Effector memory CD4-positive, alpha-beta T cell (primary cell): ENCODE results near the gene RAP1GAP.

Experiments used
- DNase-seq, 3 donors: peaks; one replicate each; pipeline ENCODE4 v3.0.0-alpha.2; 2020
- H3K27ac ChIP-seq: 2 replicates; pipeline ENCODE4 v1.7.0; 2013; ENCODE audit warnings: mild to moderate bottlenecking, low read length, moderate library complexity; ENCODE audit not compliant: insufficient read depth, poor library complexity, severe bottlenecking
- H3K27me3 ChIP-seq: replicated peaks from 2 replicates; pipeline ENCODE4 v1.7.0; 2013; ENCODE audit warnings: mild to moderate bottlenecking, low read length; ENCODE audit not compliant: insufficient read depth, control insufficient read depth, poor library complexity, severe bottlenecking
- H3K36me3 ChIP-seq: 2 replicates; pipeline ENCODE4 v1.7.0; 2013; ENCODE audit warnings: mild to moderate bottlenecking, low read length, moderate library complexity; ENCODE audit not compliant: control insufficient read depth, insufficient read depth
- H3K4me1 ChIP-seq: 2 replicates; pipeline ENCODE4 v1.7.0; 2013; ENCODE audit warnings: low read length, mild to moderate bottlenecking; ENCODE audit not compliant: control insufficient read depth, insufficient read depth, poor library complexity, severe bottlenecking
- H3K4me3 ChIP-seq: 2 replicates; pipeline ENCODE4 v1.7.0; 2013; ENCODE audit warnings: low read length, low read depth, mild to moderate bottlenecking; ENCODE audit not compliant: insufficient read depth, poor library complexity, severe bottlenecking
- H3K9me3 ChIP-seq: 2 replicates; pipeline ENCODE4 v1.7.0; 2013; ENCODE audit warnings: mild to moderate bottlenecking, low read length, moderate library complexity; ENCODE audit not compliant: control insufficient read depth

Gene RAP1GAP

GRCh38 chr1:21652937-21653743 is 16.0 kb downstream of the RAP1GAP start:
- DNase-seq: no peak
- H3K4me3 ChIP-seq: no peak overlapping the region
- H3K27me3 ChIP-seq: no peaks in the 10 kb centered on the region
- no peaks in the 10 kb centered on the region for H3K36me3 ChIP-seq
- no peaks in the 10 kb centered on the region for H3K9me3 ChIP-seq
- peaks cover 12% of the 10 kb centered on the region for H3K4me1 ChIP-seq
- no peak overlapping the region for H3K27ac ChIP-seq

GRCh38 chr1:21652101-21652936 is 16.8 kb downstream of the RAP1GAP start:
- Histone ChIP-seq H3K36me3 (no peaks in the 10 kb centered on the region), H3K27ac (no peak overlapping the region), H3K4me1 (peaks cover 12% of the 10 kb centered on the region), H3K9me3 (no peaks in the 10 kb centered on the region), H3K27me3 (no peaks in the 10 kb centered on the region), H3K4me3 (no peak overlapping the region)
- DNase-seq: no peak

GRCh38 chr1:21651214-21652042 is 17.7 kb downstream of the RAP1GAP start:
- H3K4me1 ChIP-seq: peaks cover 12% of the 10 kb centered on the region
- no peaks in the 10 kb centered on the region for H3K36me3 ChIP-seq
- H3K9me3 ChIP-seq: no peaks in the 10 kb centered on the region
- DNase-seq: peak; percentile 14 to 28 (median 18)
- no peaks in the 10 kb centered on the region for H3K27me3 ChIP-seq
- no peak overlapping the region for H3K27ac ChIP-seq
- peak overlapping the region; percentile 54 for H3K4me3 ChIP-seq

- Histone ChIP-seq H3K27ac (no peak overlapping the region), H3K4me3 (no peak overlapping the region), H3K9me3 (no peaks in the 10 kb centered on the region), H3K27me3 (no peaks in the 10 kb centered on the region), H3K36me3 (no peaks in the 10 kb centered on the region), H3K4me1 (peaks cover 12% of the 10 kb centered on the region)
- no peak for DNase-seq
These were observed 18.8 kb downstream of the RAP1GAP start for GRCh38 chr1:21650400-21650799.

- Histone ChIP-seq H3K36me3 (no peaks in the 10 kb centered on the region), H3K4me1 (peaks cover 12% of the 10 kb centered on the region), H3K9me3 (no peaks in the 10 kb centered on the region), H3K4me3 (no peak overlapping the region), H3K27me3 (no peaks in the 10 kb centered on the region), H3K27ac (no peak overlapping the region)
- DNase-seq: no peak
These were observed 19.8 kb downstream of the RAP1GAP start for GRCh38 chr1:21649315-21649714.

- Histone ChIP-seq H3K27ac (no peak overlapping the region), H3K9me3 (no peaks in the 10 kb centered on the region), H3K4me3 (no peak overlapping the region), H3K4me1 (peaks cover 12% of the 10 kb centered on the region), H3K36me3 (no peaks in the 10 kb centered on the region), H3K27me3 (no peaks in the 10 kb centered on the region)
- DNase-seq: no peak
These were observed 20.4 kb downstream of the RAP1GAP start for GRCh38 chr1:21648791-21649190.

GRCh38 chr1:21648352-21648730 is 20.8 kb downstream of the RAP1GAP start:
- H3K9me3 ChIP-seq: no peaks in the 10 kb centered on the region
- no peaks in the 10 kb centered on the region for H3K36me3 ChIP-seq
- no peaks in the 10 kb centered on the region for H3K27me3 ChIP-seq
- H3K4me1 ChIP-seq: peaks cover 12% of the 10 kb centered on the region
- DNase-seq: no peak
- no peak overlapping the region for H3K27ac ChIP-seq
- no peak overlapping the region for H3K4me3 ChIP-seq

GRCh38 chr1:21647431-21648351 is 21.5 kb downstream of the RAP1GAP start:
- H3K4me3 ChIP-seq: no peak overlapping the region
- peaks cover 12% of the 10 kb centered on the region for H3K4me1 ChIP-seq
- H3K27me3 ChIP-seq: no peaks in the 10 kb centered on the region
- no peak for DNase-seq
- H3K27ac ChIP-seq: no peak overlapping the region
- no peaks in the 10 kb centered on the region for H3K9me3 ChIP-seq
- H3K36me3 ChIP-seq: no peaks in the 10 kb centered on the region

- Histone ChIP-seq H3K36me3 (no peaks in the 10 kb centered on the region), H3K27me3 (no peaks in the 10 kb centered on the region), H3K27ac (no peak overlapping the region), H3K4me3 (no peak overlapping the region), H3K9me3 (no peaks in the 10 kb centered on the region), H3K4me1 (no peaks in the 10 kb centered on the region)
- DNase-seq: no peak
These were observed 23.6 kb downstream of the RAP1GAP start for GRCh38 chr1:21645550-21645949.
